Esophagus squamous epithelium (tissue), 4 donors: ENCODE data around the gene PDE2A.

ENCODE experiments used
- CTCF ChIP-seq, 6 experiments: fragments of 450-650 bp in 4 of 6; fragments of 200-600 bp in 2 of 6; sonication (generic) in 2 of 6; IDR thresholded peaks; one replicate each; pipeline ENCODE4 v1.5.1; 2016 to 2019; ENCODE audit warnings: antibody characterized with exemption in 6 of 6, mild to moderate bottlenecking in 4 of 6, moderate library complexity in 4 of 6
- POLR2A ChIP-seq, 4 donors: fragments of 450-650 bp; IDR thresholded peaks; one replicate each; pipeline ENCODE4 v1.6.1; 2017; ENCODE audit warnings: antibody characterized with exemption in 4 of 4, mild to moderate bottlenecking in 4 of 4, moderate library complexity in 3 of 4

DNA sequence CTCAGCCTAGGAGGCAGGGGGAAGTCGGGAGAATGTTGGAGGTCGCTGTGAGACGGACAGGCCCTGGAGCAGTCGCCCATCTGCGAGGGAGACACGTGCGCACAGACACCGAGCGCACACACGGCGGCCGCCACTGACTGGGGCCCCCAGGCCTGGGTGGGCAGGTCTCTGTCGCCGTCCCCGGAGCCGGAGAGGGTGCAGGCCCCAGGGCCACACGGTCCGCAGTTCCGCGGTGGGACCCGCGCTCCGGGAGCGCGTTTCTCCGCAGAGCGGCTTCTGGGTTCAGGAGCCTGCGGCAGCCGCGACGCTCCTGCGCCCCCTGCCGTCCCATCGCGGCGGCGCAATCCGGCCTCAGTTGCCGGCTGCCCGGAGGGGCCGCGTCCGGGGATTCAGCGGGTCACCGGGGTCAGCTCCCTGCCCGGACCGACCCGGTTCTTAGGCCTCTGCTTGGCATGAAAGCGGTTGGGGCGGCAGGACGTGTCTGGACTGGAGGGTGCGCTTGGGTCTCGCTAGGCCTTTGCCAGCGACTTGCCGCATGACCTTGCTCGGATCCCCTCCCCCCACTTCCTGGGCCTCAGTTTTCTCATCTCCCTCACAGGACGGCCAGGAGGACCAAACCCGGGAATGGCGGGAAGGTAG is 31.2 kb downstream of the PDE2A start:
- TF ChIP-seq CTCF (IDR thresholded peaks at IDR 0.05) (peak; percentile 90 to 98 (median 94)), POLR2A (IDR thresholded peaks at IDR 0.05) (no peak)
